Body of pancreas (tissue), 4 donors: Measurements from ENCODE around the gene CENPB.

ENCODE experiments used
- CTCF ChIP-seq, 7 experiments: fragments of 450-650 bp in 4 of 7; fragments of 200-600 bp in 3 of 7; sonication (generic) in 3 of 7; IDR thresholded peaks; one replicate each; pipeline ENCODE4 v1.5.1; 2016 to 2019; ENCODE audit warnings: antibody characterized with exemption in 7 of 7
- POLR2A ChIP-seq, 3 donors: fragments of 450-650 bp; IDR thresholded peaks; one replicate each; pipeline ENCODE4 v1.6.1; 2016; ENCODE audit warnings: antibody characterized with exemption in 3 of 3, mild to moderate bottlenecking in 2 of 3

GRCh38 chr20:3744806-3745685 is 41.5 kb downstream of the CENPB start:
- TF ChIP-seq CTCF (IDR thresholded peaks at IDR 0.05): no peak
- TF ChIP-seq POLR2A (IDR thresholded peaks at IDR 0.05): no peak
